ENCODE data around the gene MUC6.

The MUC6 gene

DNA sequence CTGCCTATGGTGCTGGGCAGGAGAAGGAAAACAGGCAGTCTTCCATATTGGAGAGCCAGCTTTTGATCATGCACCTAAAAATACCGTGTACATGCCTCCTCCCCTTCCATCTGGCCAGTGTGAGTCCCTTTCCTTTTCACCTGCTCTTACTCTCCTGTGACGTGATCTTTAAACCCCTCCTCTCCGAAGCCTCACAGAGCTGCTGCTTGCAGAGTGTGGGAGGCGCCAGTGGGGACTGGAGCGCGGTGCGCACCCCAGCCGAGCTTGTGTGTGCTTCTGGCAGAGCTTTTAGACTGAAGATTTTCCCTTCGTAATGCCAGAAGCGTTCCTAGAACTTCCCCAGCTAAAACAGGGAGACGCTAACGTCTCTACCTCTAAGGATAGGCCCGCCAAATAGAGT lies 29.8 kb downstream of the MUC6 start:
- no peak for DNase-seq

DNA sequence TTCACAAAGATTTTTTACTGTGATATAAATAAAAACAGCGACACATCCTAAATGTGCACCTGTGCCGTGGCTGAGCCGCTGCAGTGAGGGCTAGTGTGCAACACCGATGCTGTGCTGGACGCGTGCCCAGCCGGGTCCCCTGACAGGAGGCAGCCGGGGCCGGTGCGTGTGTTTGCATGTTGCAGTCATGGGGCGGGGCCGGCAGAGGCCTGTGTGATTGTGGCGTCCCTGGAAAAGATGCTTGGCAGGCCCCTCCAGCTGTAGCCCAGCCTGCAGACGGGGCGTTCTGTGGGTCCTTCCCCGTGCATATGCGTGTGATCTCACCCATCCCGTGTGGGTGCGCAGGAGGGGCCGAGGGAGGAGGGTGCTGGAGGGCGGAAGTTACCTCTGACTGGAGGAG lies 30.6 kb downstream of the MUC6 start:
- DNase-seq = no peak

DNA sequence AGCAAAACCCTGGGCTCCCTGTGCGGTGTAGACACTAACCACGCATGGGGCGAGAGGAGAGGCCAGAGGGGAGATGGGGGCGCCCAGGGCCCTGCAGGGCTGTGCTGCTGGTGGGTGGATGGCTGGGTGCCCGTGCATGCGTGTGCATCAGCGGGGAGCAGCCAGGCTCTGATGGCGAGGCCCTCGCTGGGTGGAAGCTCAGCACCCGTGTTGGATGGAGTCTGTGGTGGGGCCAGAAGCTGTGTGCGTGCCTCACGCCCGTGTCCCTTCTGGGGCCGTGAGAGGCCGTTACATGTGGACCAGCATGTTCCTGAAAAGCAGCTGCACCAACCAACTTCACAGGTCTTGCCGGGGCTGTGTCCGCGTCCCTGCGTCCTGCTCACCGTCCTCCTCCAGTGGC lies 33.4 kb downstream of the MUC6 start:
- DNase-seq = no peak

- DNase-seq = no peak
These were observed 34.0 kb downstream of the MUC6 start for GRCh38 chr11:1002406-1002984.

DNA sequence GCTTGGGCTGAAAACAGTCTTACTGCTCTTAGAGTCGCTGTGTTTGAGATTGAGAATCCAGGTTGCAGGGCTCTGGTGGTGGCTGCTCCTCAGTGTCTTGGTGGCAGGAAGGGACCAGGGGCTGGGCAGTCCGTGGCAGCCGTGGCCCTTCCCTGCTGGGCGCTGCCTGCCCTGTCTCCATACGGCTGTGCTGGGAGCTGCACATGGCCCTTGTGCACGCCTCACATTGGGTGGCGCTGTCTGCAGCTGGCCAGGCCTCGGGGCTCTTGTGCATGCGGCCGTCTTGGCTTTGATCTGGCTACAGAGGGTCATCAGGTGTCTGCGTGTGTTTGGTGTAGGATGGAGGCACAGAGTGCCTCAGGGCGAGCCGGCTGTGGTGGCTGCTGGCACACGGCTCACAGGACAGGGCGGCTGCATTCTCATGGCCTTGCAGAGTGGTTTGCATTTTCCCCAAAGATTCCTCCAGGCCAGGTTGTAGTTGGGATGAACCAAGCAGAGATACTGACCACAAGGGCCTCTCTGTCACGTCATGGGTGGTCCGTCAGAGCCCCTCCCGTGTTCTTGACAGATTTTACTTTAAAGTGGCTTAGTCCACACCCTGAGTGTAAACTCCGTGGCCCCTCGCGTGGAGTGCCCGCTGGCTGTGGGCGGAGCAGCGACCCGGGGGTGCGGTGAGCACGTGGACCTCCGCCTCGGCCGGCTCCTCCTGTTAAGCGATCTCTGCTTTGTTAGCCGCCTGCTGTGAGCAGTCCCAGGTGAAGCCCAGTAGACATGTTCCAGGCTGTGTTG lies 34.7 kb downstream of the MUC6 start:
- DNase-seq = no peak

- DNase-seq = no peak
These were observed 35.9 kb downstream of the MUC6 start for GRCh38 chr11:1000357-1001278.

- DNase-seq = no peak
These were observed 37.5 kb downstream of the MUC6 start for GRCh38 chr11:999009-999408.

DNA sequence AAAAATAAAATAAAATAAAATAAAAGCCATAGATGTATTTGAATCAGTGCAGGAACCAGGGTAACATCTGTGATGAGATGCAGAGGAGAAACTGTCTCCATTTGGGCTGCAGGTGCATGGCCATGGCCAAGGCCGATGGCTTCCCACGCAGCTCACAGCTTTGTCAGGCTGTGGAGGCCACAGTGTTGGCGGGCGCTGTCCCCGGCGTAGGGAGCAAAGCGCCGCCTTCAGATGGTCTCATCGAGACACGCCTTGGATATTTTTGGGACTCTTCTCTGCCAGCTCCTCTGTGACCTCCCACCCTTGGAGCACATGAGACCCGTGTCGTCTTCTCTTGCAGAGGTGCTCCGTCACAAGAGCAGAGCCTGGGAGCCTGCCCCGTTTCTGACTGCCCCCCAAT lies 38.6 kb downstream of the MUC6 start:
- no peak for DNase-seq

- no peak for DNase-seq
These were observed 39.8 kb downstream of the MUC6 start for GRCh38 chr11:996681-997080.

DNA sequence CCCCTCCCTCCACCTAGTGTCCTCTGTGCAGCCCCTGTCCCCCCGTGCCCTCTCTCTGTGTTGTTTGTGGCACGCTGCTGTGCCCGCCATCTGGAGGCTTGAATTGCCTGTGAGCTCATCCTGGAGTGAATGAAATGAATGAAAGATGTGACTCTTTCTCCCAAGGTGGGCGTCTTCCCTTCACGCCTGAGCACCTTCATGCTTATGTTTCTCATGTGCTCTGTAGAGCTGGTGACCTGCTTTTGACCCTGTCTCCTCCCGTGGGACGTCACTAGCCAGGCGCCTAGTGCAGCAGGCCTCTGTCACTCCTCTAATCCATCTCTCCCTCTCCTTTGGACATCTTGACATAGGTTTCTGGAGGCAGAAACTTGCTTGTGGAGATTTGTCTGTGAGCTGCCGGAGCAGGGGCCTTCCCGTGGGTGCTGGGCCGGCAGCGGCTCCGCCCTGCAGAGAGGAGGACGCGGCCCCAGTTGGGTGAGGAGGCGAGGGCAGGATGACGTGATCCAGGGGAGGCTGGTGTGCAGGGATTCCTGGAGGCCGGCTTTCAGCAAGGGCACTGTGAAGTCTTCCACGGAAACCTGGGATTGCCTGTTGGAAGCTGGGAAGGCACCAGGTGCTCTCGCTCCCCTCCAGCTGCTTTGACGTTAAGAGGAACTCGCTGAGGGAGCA lies 40.6 kb downstream of the MUC6 start:
- DNase-seq = no peak

GRCh38 chr11:995044-995751 lies 41.3 kb downstream of the MUC6 start:
- no peak for DNase-seq

DNA sequence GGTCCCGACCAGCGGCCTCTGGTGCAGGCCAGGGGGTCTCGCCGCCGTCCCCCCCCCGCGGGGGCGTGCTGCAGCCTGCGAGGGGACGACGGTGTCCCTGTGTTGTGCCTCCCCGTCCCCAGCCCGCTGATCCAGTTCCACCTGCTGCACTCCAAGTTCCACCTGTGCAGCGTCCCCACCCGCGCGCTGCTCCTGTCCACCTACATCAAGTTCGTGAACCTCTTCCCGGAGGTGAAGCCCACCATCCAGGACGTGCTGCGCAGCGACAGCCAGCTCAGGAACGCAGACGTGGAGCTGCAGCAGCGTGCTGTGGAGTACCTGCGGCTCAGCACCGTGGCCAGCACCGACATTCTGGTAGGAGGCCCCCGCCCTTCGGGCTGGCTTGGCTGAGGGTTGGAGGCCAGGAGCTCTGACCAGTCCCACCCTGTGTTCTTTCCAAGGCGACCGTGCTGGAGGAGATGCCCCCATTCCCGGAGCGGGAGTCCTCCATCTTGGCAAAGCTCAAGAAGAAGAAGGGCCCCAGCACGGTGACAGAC lies 42.8 kb downstream of the MUC6 start:
- DNase-seq = no peak

- no peak for DNase-seq
These were observed 43.9 kb downstream of the MUC6 start for GRCh38 chr11:992577-992976.

GRCh38 chr11:991711-992307 lies 44.7 kb downstream of the MUC6 start:
- no peak for DNase-seq

- no peak for DNase-seq
These were observed 45.5 kb downstream of the MUC6 start for GRCh38 chr11:991034-991433.

DNA sequence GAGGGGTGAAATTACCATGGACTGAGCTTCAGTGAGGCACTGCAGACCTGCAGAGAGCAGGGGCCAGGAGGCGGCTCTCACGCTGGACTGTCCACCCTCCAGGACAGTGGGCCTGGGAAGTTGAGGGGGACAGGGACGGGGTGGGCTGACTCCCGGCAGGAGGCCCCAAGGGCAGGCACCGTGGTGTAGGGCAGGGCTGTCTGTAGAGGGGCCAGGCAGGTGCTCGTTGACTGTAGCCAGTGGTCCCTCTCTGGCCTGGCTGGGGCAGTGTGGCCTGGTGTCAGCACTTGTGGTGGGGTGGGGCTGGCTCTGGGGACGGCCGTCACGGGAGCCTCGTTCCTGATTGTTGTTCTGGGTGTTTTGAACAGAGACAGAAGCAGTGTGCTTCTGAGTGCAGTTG lies 46.4 kb downstream of the MUC6 start:
- no peak for DNase-seq

DNA sequence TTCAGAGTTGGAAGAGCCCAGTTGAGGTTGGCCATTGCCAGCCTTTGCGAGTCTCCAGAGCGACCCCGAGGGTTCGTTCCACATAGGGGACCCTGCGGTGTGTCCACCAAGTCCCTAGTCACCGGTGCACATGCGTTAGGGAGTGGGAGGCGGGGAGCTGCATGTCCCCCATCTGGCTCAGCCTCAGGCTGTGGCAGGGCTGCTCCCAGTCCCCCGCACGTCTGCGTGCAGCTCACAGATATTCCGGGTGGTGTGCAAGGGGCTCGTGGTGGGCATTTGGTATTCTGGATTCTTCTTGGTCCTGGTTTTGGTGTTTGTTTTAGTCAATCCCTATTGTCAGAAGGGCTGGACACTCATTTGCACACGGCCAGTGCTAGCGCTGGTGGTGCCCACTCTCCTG lies 48.8 kb downstream of the MUC6 start:
- no peak for DNase-seq

GRCh38 chr11:986952-987305 lies 49.6 kb downstream of the MUC6 start:
- no peak for DNase-seq

DNA sequence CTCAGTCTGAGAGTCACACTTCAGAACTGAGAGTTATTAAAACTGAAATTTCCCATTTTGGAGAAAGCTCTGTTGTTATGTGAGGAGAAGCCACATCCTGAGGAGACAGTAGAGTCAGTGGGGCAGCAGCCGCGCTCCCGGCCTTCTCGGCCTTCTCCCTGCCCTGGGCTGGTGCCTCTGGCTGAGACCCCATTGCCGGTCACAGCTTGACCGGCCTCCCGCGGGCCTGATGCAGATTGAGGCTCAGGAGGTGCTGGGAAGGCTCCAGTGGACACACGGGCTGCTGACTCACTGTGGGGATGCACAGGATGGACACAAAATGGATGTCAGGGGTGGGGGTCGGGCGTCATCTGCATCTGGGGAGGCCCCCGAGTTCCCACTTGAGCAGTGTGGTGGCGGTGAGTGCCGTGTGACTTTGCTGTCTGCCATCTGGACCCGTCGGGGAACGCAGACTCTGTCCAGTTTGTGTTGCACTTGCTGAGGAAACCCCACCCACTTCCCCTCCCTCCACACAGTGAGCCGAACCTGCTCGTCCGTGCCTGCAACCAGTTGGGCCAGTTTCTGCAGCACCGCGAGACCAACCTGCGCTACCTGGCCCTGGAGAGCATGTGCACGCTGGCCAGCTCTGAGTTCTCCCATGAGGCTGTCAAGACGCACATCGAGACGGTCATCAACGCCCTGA lies 50.1 kb downstream of the MUC6 start:
- no peak for DNase-seq

DNA sequence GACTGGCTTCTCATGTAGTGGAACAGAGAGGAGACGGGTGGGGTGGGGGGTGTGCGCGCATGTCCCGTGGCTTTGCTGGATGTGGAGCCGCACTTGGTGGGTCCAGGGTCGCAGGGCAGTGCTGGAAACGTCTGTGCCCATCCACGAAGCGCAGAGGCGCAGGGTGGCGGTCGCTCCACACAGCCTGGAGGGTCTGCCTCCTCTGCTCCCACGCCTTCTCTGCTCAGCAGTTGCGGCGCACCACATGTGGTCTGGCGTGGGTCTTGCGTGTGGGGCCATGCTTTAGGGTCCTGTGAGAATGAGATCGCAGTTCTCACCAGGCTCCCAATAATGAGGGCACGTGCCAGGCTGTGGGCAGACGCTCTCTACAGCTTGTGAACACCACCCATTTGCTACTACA lies 50.7 kb downstream of the MUC6 start:
- DNase-seq = no peak

DNA sequence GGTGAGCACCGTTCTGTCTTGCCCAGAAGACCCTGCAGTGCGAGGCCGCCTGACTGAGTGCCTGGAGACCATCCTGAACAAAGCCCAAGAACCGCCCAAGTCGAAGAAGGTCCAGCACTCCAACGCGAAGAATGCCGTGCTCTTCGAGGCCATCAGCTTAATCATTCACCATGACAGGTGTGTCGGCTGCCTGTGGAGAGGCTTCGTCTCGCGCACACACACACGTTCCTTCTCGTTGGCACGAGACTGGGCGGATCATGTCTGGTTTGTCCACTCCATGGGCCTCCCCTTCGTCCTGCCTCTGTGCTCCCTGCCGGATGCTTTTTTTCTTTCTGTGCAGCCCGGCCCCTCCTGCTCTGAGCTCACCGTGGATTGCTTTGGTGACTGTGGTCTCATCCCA lies 51.1 kb downstream of the MUC6 start:
- DNase-seq = no peak
